Measurements from ENCODE around the gene FBXL3.

Gene FBXL3

DNA sequence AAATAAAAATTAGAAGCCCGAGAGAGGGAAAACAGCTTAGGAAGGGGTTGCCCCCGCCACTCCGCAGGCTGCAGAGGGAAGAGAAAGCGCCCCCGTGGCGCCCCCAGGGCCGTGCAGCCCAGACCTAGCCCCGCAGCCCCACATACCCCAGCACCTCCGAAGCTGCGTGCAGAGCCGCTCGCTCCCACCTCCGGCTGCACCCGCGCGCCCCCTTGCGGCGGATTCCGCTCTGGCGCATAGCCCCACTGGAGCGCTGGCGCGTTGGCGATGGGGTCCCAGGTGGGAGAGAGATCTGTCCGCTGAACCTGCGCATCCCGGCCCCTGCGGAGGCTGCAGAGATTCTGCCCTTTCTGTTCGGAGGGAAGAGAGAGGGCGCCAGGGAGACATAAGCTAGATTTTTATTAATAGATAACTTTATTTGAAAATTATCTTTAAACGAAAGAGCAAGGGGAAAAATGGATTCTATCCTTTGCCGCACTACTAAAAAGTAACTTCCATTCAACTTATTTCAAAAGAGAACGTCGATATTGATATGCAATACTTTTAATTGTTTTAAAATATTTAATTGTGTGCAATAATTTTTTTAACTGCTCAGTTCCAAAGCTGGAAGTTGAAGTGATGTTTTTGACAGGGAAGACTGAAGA is 46.8 kb downstream of the FBXL3 start:
- Histone ChIP-seq H3K27ac (ENCODE audit: low read depth, low read length) (no peak overlapping the region), H3K27me3 (ENCODE audit: control insufficient read depth in 1 of 2, insufficient read depth in 2 of 2, low read length in 2 of 2) (peaks cover 0 to 7% of the 10 kb centered on the region in 2 donors), H3K4me3 (ENCODE audit: low read depth in 1 of 2, low read length in 2 of 2) (no peak overlapping the region), H3K9ac (ENCODE audit: low read length) (no peak overlapping the region), H3K36me3 (ENCODE audit: insufficient read depth, low read length) (no peaks in the 10 kb centered on the region), H3K4me1 (ENCODE audit: insufficient read depth, low read length) (no peaks in the 10 kb centered on the region), H3K9me3 (ENCODE audit: low read length) (no peaks in the 10 kb centered on the region)

DNA sequence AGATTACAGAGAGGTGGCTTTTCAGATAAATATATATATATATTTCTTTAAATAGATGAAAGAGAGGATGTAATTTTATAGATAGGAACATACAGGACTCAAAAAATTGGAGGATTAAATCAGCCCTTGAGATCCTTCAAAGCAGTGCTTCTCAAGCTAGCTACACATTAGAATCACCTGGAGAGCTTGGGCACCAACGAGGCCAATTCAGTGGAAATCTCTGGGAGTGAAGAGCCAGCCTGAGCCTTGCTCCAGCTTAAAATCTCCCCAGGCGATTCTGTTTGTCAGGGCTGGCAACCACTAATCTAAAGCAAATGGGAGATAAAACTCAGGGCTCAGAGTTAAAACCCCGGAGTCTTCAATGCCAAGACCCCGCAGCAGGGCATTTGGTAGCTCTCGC is 50.0 kb downstream of the FBXL3 start:
- Histone ChIP-seq H3K27ac (ENCODE audit: low read depth, low read length) (no peak overlapping the region), H3K27me3 (ENCODE audit: control insufficient read depth in 1 of 2, insufficient read depth in 2 of 2, low read length in 2 of 2) (peaks cover 0 to 7% of the 10 kb centered on the region in 2 donors), H3K36me3 (ENCODE audit: insufficient read depth, low read length) (no peaks in the 10 kb centered on the region), H3K9me3 (ENCODE audit: low read length) (no peaks in the 10 kb centered on the region), H3K4me3 (ENCODE audit: low read depth in 1 of 2, low read length in 2 of 2) (no peak overlapping the region), H3K4me1 (ENCODE audit: insufficient read depth, low read length) (no peaks in the 10 kb centered on the region), H3K9ac (ENCODE audit: low read length) (no peak overlapping the region)

DNA sequence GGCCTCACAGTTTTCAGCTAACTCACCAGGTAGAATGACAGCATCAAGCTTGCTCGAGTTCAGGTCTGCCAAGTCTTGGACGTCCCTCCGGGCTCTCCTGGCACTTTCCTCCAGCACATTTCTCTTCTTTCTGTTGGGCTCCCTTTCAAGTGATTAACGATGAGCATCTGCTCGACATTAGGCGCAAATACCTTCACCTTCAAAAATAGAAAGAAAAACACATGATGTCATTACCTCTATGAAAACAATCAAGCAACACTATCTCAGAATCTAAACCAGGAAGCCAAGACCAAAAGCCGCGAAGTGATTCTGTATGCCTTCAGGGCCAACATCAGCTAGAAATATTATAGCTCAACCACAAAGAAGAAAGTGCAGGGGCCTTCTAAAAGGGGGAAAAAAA is 50.5 kb downstream of the FBXL3 start:
- Histone ChIP-seq H3K9me3 (ENCODE audit: low read length) (no peaks in the 10 kb centered on the region), H3K4me3 (ENCODE audit: low read depth in 1 of 2, low read length in 2 of 2) (no peak overlapping the region), H3K36me3 (ENCODE audit: insufficient read depth, low read length) (no peaks in the 10 kb centered on the region), H3K27ac (ENCODE audit: low read depth, low read length) (no peak overlapping the region), H3K27me3 (ENCODE audit: control insufficient read depth in 1 of 2, insufficient read depth in 2 of 2, low read length in 2 of 2) (peaks cover 0 to 7% of the 10 kb centered on the region in 2 donors), H3K9ac (ENCODE audit: low read length) (no peak overlapping the region), H3K4me1 (ENCODE audit: insufficient read depth, low read length) (no peaks in the 10 kb centered on the region)

DNA sequence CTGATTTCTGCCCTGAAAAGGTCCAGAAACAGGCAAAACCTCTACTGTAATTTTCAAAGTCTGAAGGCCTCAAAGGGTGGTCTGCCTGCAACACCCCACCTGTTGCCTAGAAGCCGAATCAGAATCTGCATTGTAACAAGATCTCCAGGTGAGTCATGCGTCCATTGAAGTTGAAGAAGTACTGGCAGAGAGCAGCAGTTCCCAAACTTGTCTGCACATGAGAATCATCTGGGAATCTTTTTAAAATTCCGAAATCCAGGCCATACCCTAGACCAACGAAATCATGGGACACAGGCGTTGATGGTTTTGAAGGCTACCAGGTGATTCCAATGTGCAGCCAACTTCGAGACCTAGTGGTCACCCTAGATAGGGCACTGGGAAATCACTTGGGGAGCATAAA is 51.1 kb downstream of the FBXL3 start:
- no peak overlapping the region for H3K9ac ChIP-seq (ENCODE audit: low read length)
- H3K27me3 ChIP-seq (ENCODE audit: control insufficient read depth in 1 of 2, insufficient read depth in 2 of 2, low read length in 2 of 2) = peaks cover 0 to 7% of the 10 kb centered on the region in 2 donors
- H3K36me3 ChIP-seq (ENCODE audit: insufficient read depth, low read length) = no peaks in the 10 kb centered on the region
- no peaks in the 10 kb centered on the region for H3K4me1 ChIP-seq (ENCODE audit: insufficient read depth, low read length)
- no peak overlapping the region for H3K27ac ChIP-seq (ENCODE audit: low read depth, low read length)
- no peaks in the 10 kb centered on the region for H3K9me3 ChIP-seq (ENCODE audit: low read length)
- H3K4me3 ChIP-seq (ENCODE audit: low read depth in 1 of 2, low read length in 2 of 2) = no peak overlapping the region

DNA sequence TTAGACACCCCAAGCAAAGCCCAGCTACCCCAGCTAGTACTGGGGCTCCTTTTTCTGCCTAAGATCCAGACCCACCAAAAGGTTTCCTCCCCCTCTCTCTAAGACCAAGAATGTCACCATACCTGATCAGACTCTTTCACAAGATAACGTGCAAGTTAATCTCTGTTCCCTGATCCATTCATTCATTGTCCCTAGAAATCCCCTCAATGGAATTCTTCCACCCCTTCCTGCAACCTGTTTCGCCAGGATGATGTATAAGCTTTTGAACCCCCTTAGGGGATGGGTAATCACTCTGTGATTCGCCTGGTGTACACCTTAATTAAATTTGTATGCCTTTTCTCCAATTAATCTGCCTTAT is 52.4 kb downstream of the FBXL3 start:
- no peaks in the 10 kb centered on the region for H3K9me3 ChIP-seq (ENCODE audit: low read length)
- no peaks in the 10 kb centered on the region for H3K36me3 ChIP-seq (ENCODE audit: insufficient read depth, low read length)
- H3K9ac ChIP-seq (ENCODE audit: low read length) = no peak overlapping the region
- H3K4me1 ChIP-seq (ENCODE audit: insufficient read depth, low read length) = no peaks in the 10 kb centered on the region
- H3K27ac ChIP-seq (ENCODE audit: low read depth, low read length) = no peak overlapping the region
- no peaks in the 10 kb centered on the region for H3K27me3 ChIP-seq (ENCODE audit: control insufficient read depth in 1 of 2, insufficient read depth in 2 of 2, low read length in 2 of 2)
- H3K4me3 ChIP-seq (ENCODE audit: low read depth in 1 of 2, low read length in 2 of 2) = no peak overlapping the region

DNA sequence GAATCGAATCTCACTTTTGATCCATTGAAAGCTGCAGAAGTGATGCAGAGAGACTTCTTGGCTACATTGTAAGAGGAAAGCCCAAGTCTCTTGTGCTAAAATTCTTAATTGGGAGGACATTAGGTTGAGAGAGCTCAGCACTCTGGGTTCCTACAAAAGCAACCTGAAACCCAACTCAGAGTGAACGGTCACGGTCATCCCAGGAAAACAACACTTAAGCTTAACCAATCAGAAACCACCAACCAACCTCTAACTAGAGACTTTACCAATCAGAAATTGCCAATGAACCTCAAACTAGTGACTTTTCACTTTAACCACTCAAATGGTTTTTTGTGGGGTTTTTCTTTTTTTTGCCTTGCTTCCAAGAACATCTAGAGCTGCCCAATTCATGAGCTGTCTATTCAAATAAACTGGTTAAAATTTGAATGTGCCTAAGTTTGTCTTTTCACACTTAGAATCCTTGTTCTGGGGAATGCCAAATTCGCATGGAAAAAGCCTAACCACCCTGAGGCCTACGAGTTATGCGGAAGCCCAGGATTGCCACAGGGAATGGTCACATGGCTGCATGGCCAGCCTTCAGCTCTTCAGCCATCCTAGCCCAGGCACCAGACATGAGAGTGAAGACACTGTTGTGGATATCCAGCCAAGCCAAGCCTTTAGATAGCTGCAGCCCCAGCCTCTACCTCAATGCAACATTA is 52.9 kb downstream of the FBXL3 start:
- Histone ChIP-seq H3K4me1 (ENCODE audit: insufficient read depth, low read length) (no peaks in the 10 kb centered on the region), H3K27ac (ENCODE audit: low read depth, low read length) (no peak overlapping the region), H3K9me3 (ENCODE audit: low read length) (no peaks in the 10 kb centered on the region), H3K4me3 (ENCODE audit: low read depth in 1 of 2, low read length in 2 of 2) (no peak overlapping the region), H3K27me3 (ENCODE audit: control insufficient read depth in 1 of 2, insufficient read depth in 2 of 2, low read length in 2 of 2) (no peaks in the 10 kb centered on the region), H3K36me3 (ENCODE audit: insufficient read depth, low read length) (no peaks in the 10 kb centered on the region), H3K9ac (ENCODE audit: low read length) (no peak overlapping the region)

DNA sequence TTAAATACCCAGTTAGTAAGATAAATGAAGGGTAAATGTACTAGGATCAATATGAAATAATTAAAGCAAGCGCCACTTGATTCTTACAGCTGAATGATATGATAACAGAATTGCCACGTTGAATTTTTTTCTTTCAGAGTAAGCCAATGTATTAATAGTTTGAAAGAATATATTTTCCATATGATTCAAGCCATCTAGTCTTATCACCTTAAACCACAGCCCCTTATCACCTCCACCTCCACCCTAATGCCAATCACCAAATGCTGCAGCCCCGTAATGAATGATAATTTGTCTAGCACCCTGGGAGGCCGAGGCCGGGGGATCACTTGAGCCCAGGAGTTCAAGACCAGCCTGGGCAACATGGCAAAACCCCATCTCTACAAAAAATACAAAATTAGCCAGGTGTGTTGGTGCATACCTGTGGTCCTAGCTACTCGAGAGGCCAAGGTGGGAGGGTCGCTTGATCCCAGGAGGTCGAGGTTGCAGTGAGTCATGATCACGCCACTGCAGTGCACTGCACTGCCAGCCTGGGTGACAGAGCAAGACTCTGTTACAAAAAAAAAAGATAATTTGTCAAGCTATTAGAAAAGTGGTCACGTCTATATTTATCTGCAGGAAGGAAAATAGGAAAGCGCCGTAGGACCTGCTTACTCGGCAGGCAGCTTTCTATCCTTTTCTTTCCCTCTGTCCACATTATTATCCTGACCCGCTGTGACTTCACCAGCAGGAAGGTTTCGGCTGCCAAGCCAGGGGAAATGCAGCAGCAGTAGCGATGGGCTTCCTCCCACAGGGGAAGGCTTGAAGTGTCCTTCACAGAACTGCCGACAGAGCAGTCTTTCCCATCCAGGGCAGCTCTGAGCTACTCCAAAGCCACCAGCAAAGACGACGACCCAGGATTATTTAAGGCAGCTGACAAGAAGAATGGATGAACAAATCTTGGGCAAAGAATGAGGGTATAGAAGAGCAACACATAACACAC is 54.8 kb downstream of the FBXL3 start:
- Histone ChIP-seq H3K4me1 (ENCODE audit: insufficient read depth, low read length) (no peaks in the 10 kb centered on the region), H3K4me3 (ENCODE audit: low read depth in 1 of 2, low read length in 2 of 2) (no peak overlapping the region), H3K9me3 (ENCODE audit: low read length) (no peaks in the 10 kb centered on the region), H3K27me3 (ENCODE audit: control insufficient read depth in 1 of 2, insufficient read depth in 2 of 2, low read length in 2 of 2) (no peaks in the 10 kb centered on the region), H3K36me3 (ENCODE audit: insufficient read depth, low read length) (no peaks in the 10 kb centered on the region), H3K9ac (ENCODE audit: low read length) (no peak overlapping the region), H3K27ac (ENCODE audit: low read depth, low read length) (no peak overlapping the region)

DNA sequence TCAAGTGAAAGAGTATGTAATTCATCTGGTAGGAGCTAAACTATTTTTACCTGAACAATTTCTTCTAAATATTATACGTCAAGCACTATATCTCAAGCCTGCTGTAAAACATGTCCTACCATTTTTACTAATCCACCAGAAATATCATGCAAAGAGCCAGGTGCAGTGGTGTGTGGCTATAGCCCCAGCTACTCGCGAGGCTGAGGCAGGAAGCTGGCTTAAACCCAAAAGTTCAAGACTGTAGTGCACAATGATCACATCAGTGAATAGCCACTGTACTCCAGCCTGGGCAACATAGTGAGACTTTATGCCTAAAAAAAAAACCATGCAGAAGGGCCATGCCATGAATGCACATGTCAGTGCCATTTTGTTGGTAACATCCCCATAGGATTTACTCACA is 55.7 kb downstream of the FBXL3 start:
- Histone ChIP-seq H3K36me3 (ENCODE audit: insufficient read depth, low read length) (no peaks in the 10 kb centered on the region), H3K27me3 (ENCODE audit: control insufficient read depth in 1 of 2, insufficient read depth in 2 of 2, low read length in 2 of 2) (no peaks in the 10 kb centered on the region), H3K4me3 (ENCODE audit: low read depth in 1 of 2, low read length in 2 of 2) (no peak overlapping the region), H3K9me3 (ENCODE audit: low read length) (no peaks in the 10 kb centered on the region), H3K27ac (ENCODE audit: low read depth, low read length) (no peak overlapping the region), H3K9ac (ENCODE audit: low read length) (no peak overlapping the region), H3K4me1 (ENCODE audit: insufficient read depth, low read length) (no peaks in the 10 kb centered on the region)

DNA sequence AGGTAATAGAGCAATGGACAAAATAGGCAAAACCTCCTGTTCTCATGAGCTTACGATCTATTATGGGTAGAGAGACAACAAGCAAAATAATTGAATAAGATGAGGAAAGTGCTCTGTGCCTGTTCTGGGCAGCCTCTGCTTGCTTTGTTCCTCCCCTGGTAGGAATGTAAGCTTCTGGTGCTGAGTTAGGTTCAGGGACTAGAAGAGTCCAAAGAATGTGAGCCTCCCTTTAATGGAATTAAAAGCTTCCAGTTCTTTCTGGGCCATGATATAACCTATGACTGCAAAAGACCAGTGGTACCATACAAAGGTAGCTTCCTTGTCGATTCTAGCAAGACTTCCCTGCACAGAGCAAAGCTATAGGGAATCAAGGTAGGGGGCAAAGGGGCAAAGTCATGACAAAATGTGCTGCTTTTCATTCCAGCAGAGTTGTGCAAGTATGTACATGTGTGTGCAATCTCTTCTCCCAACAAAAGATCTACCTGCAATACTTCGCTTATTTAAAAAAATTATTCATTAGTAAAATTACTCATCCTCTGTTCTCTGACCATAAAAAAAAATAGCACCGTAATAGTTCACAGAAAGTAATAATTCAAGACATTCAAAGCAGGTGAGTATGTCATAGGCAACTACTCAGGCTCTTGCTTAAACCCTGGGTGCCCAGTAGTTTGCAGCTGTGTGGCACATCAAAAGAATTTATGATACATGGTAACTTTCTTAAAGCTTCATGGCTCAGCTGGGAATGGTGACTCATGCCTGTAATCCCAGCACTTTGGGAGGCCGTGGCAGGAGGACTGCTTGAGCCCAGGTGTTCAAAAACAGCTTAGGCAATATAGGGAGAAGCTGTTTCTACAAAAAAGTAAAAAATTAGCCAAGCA is 57.2 kb downstream of the FBXL3 start:
- H3K4me3 ChIP-seq (ENCODE audit: low read depth in 1 of 2, low read length in 2 of 2) = no peak overlapping the region
- H3K36me3 ChIP-seq (ENCODE audit: insufficient read depth, low read length) = no peaks in the 10 kb centered on the region
- H3K4me1 ChIP-seq (ENCODE audit: insufficient read depth, low read length) = peaks cover 6% of the 10 kb centered on the region
- no peak overlapping the region for H3K9ac ChIP-seq (ENCODE audit: low read length)
- no peaks in the 10 kb centered on the region for H3K27me3 ChIP-seq (ENCODE audit: control insufficient read depth in 1 of 2, insufficient read depth in 2 of 2, low read length in 2 of 2)
- no peak overlapping the region for H3K27ac ChIP-seq (ENCODE audit: low read depth, low read length)
- H3K9me3 ChIP-seq (ENCODE audit: low read length) = no peaks in the 10 kb centered on the region

DNA sequence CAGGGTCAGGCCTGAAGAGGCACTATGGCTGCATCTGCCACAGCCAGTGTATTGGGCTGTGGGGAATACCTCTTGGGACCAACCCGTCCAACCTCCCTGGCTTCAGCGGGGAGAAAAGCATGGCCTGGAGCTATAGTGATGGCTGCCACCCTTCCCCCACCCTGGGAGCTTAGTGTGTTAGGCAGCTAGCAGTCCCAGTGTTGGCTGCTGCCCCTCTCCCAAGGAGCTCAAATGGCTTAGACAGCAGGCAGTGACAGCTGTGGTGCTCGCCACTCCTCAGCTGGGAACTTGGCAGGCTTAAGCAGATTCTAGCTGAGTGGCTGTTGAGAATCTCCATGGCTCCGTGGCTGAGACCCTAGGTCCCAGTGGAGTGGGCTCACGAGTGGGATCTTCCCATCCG is 58.9 kb downstream of the FBXL3 start:
- Histone ChIP-seq H3K9me3 (ENCODE audit: low read length) (no peaks in the 10 kb centered on the region), H3K9ac (ENCODE audit: low read length) (no peak overlapping the region), H3K36me3 (ENCODE audit: insufficient read depth, low read length) (no peaks in the 10 kb centered on the region), H3K4me3 (ENCODE audit: low read depth in 1 of 2, low read length in 2 of 2) (no peak overlapping the region), H3K27ac (ENCODE audit: low read depth, low read length) (no peak overlapping the region), H3K27me3 (ENCODE audit: control insufficient read depth in 1 of 2, insufficient read depth in 2 of 2, low read length in 2 of 2) (no peaks in the 10 kb centered on the region), H3K4me1 (ENCODE audit: insufficient read depth, low read length) (peaks cover 6% of the 10 kb centered on the region)

DNA sequence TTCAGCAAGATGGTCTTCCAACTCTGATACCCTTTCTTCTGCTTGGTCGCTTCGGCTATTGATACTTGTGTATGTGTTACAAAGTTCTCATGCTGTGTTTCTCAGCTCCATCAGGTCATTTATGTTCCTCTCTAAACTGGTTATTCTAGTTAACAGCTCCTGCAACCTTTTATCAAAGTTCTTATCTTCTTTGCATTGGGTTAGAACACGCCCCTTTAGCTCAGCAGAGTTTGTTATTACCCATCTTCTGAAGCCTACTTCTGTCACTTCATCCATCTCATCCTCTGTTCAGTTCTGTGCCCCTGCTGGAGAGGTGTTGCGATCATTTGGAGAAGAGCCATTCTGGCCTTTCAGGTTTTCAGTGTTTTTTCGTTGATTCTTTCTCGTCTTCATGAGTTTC is 59.9 kb downstream of the FBXL3 start:
- H3K27ac ChIP-seq (ENCODE audit: low read depth, low read length) = no peak overlapping the region
- no peaks in the 10 kb centered on the region for H3K27me3 ChIP-seq (ENCODE audit: control insufficient read depth in 1 of 2, insufficient read depth in 2 of 2, low read length in 2 of 2)
- no peaks in the 10 kb centered on the region for H3K9me3 ChIP-seq (ENCODE audit: low read length)
- H3K4me3 ChIP-seq (ENCODE audit: low read depth in 1 of 2, low read length in 2 of 2) = no peak overlapping the region
- H3K36me3 ChIP-seq (ENCODE audit: insufficient read depth, low read length) = no peaks in the 10 kb centered on the region
- H3K4me1 ChIP-seq (ENCODE audit: insufficient read depth, low read length) = peaks cover 6% of the 10 kb centered on the region
- no peak overlapping the region for H3K9ac ChIP-seq (ENCODE audit: low read length)
